ENCODE results near the gene EXOC6. TPM values are rescaled to one million over a fixed set of nuclear protein-coding genes. Genes with fewer than 3 reads are reported as not detected.

EXOC6 gene
- total and polyA plus RNA-seq, 9 donors: 23.3 to 45.8 (median 33.8) TPM

DNA sequence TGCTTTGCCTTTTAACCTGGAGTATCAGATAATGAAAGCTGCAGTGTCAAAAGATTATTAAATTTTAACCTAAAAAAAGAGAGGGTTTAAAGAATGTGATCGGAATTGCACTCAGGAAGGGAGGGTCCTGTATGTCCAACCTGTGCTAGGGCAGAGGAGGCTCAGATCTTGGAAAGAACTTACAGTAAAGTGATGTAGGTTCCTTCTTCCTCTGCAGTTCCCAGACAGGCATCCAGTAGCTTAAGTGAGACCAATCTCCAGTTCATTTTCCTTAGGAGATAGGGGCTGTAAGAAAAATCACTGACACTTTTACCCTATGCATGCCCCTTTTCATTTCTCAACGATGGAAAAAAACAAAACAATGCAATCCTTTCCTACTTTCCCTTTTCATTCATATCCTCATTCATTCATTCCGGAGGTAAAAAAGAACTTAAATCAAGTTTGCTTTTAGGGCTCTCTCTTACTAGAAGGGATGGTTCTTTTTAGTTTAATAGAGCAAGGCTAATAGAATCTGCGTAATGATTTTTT, 28.3 kb downstream of the EXOC6 start:
- Histone ChIP-seq H3K9me3 (replicated peaks; ENCODE audit: control insufficient read depth, low read depth, low read length) (no peaks in the 10 kb centered on the region), H3K4me3 (ENCODE audit: low read length) (no peak overlapping the region), H3K4me1 (ENCODE audit: control insufficient read depth, insufficient read depth, low read length) (no peaks in the 10 kb centered on the region), H3K27me3 (ENCODE audit: control insufficient read depth, insufficient read depth, low read length) (no peaks in the 10 kb centered on the region), H3K36me3 (ENCODE audit: control insufficient read depth, insufficient read depth, low read length) (no peaks in the 10 kb centered on the region), H3K27ac (ENCODE audit: low read length) (no peak overlapping the region)
- WGBS (ENCODE audit: insufficient coverage): no CpG with 5 or more reads among the region's 4 CpGs
- no peak for DNase-seq

DNA sequence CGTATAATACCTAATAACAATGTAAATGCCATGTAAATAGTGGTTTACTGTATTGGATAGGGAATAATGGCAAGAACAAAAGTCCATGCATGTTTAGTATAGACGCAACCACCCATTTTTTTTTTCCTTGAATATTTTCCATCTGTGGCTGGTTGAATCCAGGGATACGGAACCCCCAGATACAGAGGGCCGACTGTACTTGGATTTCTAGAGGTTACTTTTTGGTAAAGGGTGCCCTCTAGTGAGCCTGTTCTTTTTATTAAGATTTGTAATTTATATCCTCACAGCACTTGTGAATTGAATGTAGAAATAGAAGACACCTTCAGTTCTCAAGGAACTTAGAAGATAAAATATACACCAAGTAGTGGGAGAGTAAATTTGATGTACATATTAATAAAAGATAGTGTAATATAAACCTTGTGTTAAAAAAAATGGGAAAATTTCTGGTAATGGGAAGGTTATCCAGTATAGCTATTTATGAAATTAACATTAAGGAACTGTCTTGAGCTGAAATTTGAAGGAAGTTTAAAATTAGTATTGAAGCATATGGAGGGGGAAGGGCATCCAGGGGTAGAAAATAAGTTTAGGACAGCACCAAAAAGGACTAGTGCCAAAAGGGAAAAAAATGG, 32.0 kb downstream of the EXOC6 start:
- Histone ChIP-seq H3K4me1 (ENCODE audit: control insufficient read depth, insufficient read depth, low read length) (no peaks in the 10 kb centered on the region), H3K36me3 (ENCODE audit: control insufficient read depth, insufficient read depth, low read length) (no peaks in the 10 kb centered on the region), H3K27me3 (ENCODE audit: control insufficient read depth, insufficient read depth, low read length) (no peaks in the 10 kb centered on the region), H3K9me3 (replicated peaks; ENCODE audit: control insufficient read depth, low read depth, low read length) (no peaks in the 10 kb centered on the region), H3K4me3 (ENCODE audit: low read length) (no peak overlapping the region), H3K27ac (ENCODE audit: low read length) (no peak overlapping the region)
- peak; percentile 62 for DNase-seq
- no CpG with 5 or more reads among the region's 4 CpGs for WGBS (ENCODE audit: insufficient coverage)

DNA sequence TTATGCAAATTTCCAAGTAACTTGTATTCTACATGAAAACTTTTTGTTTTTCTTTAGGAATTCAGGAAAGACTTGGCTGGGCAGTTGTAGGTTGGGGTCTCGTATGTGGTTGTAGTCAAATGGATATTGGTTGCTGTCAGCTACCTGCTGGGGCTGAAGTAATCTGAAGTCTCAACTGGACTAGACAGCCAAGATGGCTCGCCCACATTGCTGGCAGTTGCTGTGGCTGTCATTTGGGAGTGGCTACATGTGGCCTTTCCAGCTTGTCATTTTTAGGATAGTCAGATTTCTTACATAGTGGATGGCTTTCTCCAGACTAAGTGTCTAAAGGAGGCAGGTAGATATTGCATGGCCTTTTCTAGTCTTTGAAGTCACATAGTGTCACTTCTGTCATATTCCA, 32.6 kb downstream of the EXOC6 start:
- WGBS (ENCODE audit: insufficient coverage): 50% methylated on average over 1 of the region's 2 CpGs
- Histone ChIP-seq H3K36me3 (ENCODE audit: control insufficient read depth, insufficient read depth, low read length) (no peaks in the 10 kb centered on the region), H3K27me3 (ENCODE audit: control insufficient read depth, insufficient read depth, low read length) (no peaks in the 10 kb centered on the region), H3K4me3 (ENCODE audit: low read length) (no peak overlapping the region), H3K4me1 (ENCODE audit: control insufficient read depth, insufficient read depth, low read length) (no peaks in the 10 kb centered on the region), H3K9me3 (replicated peaks; ENCODE audit: control insufficient read depth, low read depth, low read length) (no peaks in the 10 kb centered on the region), H3K27ac (ENCODE audit: low read length) (no peak overlapping the region)
- DNase-seq: no peak

DNA sequence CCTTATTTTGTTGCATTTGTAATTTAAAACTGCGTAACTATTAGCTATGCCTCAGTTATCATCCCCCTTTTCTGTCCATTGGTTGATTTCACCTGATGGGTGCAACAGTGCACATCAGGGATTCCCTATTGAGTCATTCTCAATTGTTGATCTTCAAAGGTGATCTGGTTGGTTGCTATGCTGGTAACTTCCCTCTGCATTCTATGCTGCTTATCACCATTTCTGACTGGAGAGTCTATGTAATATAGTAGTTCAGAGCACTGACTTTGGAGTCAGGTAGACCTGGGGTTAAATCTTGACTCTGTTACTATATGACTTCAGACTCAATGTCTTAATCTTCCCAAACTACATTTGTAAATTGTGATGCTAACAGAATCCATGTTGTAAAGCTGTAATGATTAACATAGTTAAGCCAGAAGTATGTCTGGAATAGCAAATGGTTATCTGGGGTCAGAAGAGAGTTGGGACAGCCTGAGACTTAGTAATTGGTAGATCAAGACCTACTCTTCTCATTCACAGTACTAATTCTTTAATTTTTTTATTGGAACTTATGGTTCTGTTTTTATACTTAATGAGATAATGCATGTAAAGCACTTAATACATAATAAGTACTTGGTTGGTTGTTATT, 38.1 kb downstream of the EXOC6 start:
- H3K27ac ChIP-seq (ENCODE audit: low read length): no peak overlapping the region
- no peaks in the 10 kb centered on the region for H3K9me3 ChIP-seq (replicated peaks; ENCODE audit: control insufficient read depth, low read depth, low read length)
- H3K4me3 ChIP-seq (ENCODE audit: low read length): no peak overlapping the region
- DNase-seq: no peak
- H3K36me3 ChIP-seq (ENCODE audit: control insufficient read depth, insufficient read depth, low read length): no peaks in the 10 kb centered on the region
- no peaks in the 10 kb centered on the region for H3K27me3 ChIP-seq (ENCODE audit: control insufficient read depth, insufficient read depth, low read length)
- WGBS (ENCODE audit: insufficient coverage): no CpG with 5 or more reads among the region's 1 CpG
- H3K4me1 ChIP-seq (ENCODE audit: control insufficient read depth, insufficient read depth, low read length): no peaks in the 10 kb centered on the region

DNA sequence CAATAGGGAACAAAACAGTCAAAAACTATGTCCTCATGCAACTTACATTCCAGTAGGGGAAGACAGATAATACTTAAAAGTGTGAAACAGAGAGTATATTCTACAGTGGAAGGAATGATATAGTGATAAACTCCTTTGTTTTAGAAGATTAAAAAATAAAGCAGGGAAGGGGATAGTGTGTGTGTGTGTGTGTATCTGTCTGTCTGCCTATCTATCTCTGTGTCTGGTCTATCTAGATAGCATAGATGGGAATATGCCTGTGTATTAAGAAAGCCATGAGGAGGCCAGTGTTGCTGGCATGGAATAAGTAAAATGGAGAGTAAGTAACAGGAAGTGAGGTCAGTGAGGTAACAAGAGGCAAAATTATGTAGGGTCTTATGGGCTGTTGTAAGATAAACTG, 42.2 kb downstream of the EXOC6 start:
- no peak overlapping the region for H3K4me3 ChIP-seq (ENCODE audit: low read length)
- peaks cover 6% of the 10 kb centered on the region for H3K4me1 ChIP-seq (ENCODE audit: control insufficient read depth, insufficient read depth, low read length)
- no peak for DNase-seq

DNA sequence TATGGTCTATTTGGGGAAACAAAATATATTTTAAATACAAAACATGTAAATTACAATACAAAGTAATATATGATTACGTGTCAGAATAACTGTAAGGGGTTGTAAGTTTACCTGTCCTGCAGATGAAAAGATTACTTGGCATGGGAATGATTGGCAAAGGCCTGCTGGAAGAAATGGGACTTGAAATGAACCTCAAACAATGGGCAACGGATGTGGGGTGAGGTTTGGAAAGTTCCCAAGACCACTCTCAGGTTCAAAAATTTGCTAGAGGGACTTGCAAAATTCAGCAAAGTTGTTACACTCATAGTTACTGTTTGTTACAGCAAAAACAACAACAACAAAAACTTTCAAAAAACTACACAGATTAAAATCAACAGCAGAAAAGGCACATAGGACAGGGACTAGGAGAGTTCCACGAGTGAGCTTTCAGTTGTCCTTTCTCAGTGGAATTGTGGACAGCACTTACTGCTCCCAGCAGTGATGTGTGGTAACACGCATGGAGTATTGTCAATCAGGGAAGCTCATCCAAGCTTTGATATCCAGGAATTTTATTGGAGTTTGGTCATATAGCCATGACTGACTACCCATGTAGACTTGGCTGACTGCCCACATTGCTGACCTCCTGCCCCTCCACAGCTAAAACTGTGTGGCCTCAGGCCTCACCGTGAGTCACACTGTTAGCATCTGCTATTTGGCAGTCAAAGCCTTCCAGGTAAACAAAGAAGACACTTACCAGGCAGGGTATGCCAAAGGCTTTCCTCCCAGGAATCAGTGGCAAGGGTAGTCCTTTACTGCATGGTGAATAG, 43.8 kb downstream of the EXOC6 start:
- DNase-seq: peak; percentile 14
- Histone ChIP-seq H3K4me3 (ENCODE audit: low read length) (no peak overlapping the region), H3K27ac (ENCODE audit: low read length) (no peak overlapping the region), H3K9me3 (replicated peaks; ENCODE audit: control insufficient read depth, low read depth, low read length) (no peaks in the 10 kb centered on the region), H3K4me1 (ENCODE audit: control insufficient read depth, insufficient read depth, low read length) (peaks cover 6% of the 10 kb centered on the region), H3K36me3 (ENCODE audit: control insufficient read depth, insufficient read depth, low read length) (peaks cover 5% of the 10 kb centered on the region), H3K27me3 (ENCODE audit: control insufficient read depth, insufficient read depth, low read length) (no peaks in the 10 kb centered on the region)
- 78% methylated on average over 2 of the region's 5 CpGs for WGBS (ENCODE audit: insufficient coverage)

More for the DNA sequence above, 42.2 kb downstream of the EXOC6 start:
- Histone ChIP-seq H3K36me3 (ENCODE audit: control insufficient read depth, insufficient read depth, low read length) (no peaks in the 10 kb centered on the region), H3K9me3 (replicated peaks; ENCODE audit: control insufficient read depth, low read depth, low read length) (no peaks in the 10 kb centered on the region), H3K27ac (ENCODE audit: low read length) (no peak overlapping the region), H3K27me3 (ENCODE audit: control insufficient read depth, insufficient read depth, low read length) (no peaks in the 10 kb centered on the region)

DNA sequence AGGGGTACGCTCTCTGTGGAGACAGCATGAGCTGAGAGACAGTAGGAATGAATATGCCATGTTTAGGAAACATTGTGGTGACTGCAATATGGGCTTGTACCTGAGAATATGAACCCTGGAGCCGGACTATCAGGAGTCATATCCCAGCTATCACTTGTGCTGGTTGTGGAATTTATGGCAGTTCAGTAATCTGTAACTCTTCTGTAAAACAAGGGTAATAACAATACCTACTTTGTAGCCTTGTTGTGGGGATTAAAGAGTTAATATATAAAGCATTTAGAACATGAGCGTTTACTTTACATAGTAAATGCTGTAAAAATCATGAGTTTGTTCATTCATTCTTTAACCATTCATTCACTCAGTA, 44.4 kb downstream of the EXOC6 start:
- 100% methylated on average over 1 of the region's 3 CpGs for WGBS (ENCODE audit: insufficient coverage)
- peaks cover 6% of the 10 kb centered on the region for H3K4me1 ChIP-seq (ENCODE audit: control insufficient read depth, insufficient read depth, low read length)
- no peaks in the 10 kb centered on the region for H3K9me3 ChIP-seq (replicated peaks; ENCODE audit: control insufficient read depth, low read depth, low read length)
- H3K36me3 ChIP-seq (ENCODE audit: control insufficient read depth, insufficient read depth, low read length): peaks cover 7% of the 10 kb centered on the region
- H3K4me3 ChIP-seq (ENCODE audit: low read length): no peak overlapping the region
- DNase-seq: no peak
- H3K27me3 ChIP-seq (ENCODE audit: control insufficient read depth, insufficient read depth, low read length): no peaks in the 10 kb centered on the region
- no peak overlapping the region for H3K27ac ChIP-seq (ENCODE audit: low read length)

DNA sequence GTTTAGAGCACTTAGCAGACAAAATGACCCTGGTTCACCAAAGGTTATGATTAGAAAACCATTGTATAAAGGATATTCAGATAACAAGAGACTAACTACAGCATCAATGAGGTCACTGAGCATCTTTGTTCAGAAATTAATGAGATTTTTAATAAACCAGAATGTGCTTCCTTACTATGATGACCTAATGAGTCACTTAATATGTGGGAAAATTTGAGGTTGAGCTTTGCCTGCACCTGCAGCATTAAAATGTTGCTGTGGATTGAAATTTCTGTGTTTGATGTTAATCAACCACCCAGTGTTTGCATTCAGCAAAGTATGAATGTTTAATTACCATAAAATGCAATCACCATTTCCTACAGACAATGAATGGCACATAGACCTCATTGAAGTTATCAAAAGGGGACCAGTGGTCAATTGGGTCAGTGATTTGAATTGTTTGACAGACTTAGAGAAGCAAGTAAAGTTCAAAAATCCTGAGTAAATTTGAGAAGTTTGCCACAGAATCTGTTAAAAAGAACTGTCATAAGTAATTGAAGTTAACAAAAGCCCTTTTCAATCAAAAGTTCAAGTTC, 45.8 kb downstream of the EXOC6 start:
- peaks cover 6% of the 10 kb centered on the region for H3K4me1 ChIP-seq (ENCODE audit: control insufficient read depth, insufficient read depth, low read length)
- no peak for DNase-seq
- no peaks in the 10 kb centered on the region for H3K27me3 ChIP-seq (ENCODE audit: control insufficient read depth, insufficient read depth, low read length)
- H3K27ac ChIP-seq (ENCODE audit: low read length): no peak overlapping the region
- H3K36me3 ChIP-seq (ENCODE audit: control insufficient read depth, insufficient read depth, low read length): peaks cover 11% of the 10 kb centered on the region
- H3K4me3 ChIP-seq (ENCODE audit: low read length): no peak overlapping the region
- no peaks in the 10 kb centered on the region for H3K9me3 ChIP-seq (replicated peaks; ENCODE audit: control insufficient read depth, low read depth, low read length)

DNA sequence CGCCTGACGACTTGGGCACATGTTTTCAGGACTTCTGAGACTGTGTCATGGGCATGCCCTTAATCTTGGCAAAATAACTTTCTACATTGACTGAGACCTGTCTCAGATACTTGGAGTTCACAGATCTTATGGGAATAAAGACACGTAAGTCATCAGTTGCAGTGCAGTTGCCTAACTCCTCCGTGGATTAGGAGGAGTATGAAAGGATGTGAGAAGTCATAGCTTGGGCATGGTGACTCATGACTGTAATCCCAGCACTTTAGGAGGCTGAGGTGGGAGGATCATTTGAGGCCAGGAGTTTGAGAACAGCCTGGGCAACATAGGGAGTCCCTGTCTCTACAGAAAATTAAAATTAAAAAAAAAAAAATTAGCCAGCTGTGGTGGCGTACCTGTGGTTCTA, 49.6 kb downstream of the EXOC6 start:
- Histone ChIP-seq H3K27me3 (ENCODE audit: control insufficient read depth, insufficient read depth, low read length) (no peaks in the 10 kb centered on the region), H3K27ac (ENCODE audit: low read length) (no peak overlapping the region), H3K4me3 (ENCODE audit: low read length) (no peak overlapping the region), H3K9me3 (replicated peaks; ENCODE audit: control insufficient read depth, low read depth, low read length) (no peaks in the 10 kb centered on the region), H3K36me3 (ENCODE audit: control insufficient read depth, insufficient read depth, low read length) (peaks cover 11% of the 10 kb centered on the region), H3K4me1 (ENCODE audit: control insufficient read depth, insufficient read depth, low read length) (no peaks in the 10 kb centered on the region)
- WGBS (ENCODE audit: insufficient coverage): 74% methylated on average over 3 of the region's 5 CpGs
- DNase-seq: no peak

DNA sequence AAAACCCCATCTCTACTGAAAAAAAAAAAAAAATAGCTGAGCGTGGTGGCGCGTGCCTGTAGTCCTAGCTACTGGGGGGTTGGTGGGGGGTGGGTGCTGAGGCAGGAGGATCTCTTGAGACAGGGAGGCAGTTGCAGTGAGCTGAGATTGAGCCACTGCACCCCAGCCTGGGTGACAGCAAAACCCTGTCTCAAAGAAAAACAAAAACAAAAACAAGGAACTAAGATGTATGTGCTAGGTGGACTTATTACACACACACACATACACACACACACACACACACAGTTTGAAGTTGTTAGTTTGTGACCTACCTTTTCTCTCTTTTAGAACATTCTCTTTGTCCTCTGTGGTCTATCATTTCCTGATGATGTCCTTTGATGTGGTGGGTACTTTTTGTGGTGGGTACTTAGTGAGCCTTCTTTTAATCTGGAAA, 53.5 kb downstream of the EXOC6 start:
- Histone ChIP-seq H3K36me3 (ENCODE audit: control insufficient read depth, insufficient read depth, low read length) (peaks cover 8% of the 10 kb centered on the region), H3K27ac (ENCODE audit: low read length) (no peak overlapping the region), H3K9me3 (replicated peaks; ENCODE audit: control insufficient read depth, low read depth, low read length) (no peaks in the 10 kb centered on the region), H3K4me1 (ENCODE audit: control insufficient read depth, insufficient read depth, low read length) (no peaks in the 10 kb centered on the region), H3K4me3 (ENCODE audit: low read length) (no peak overlapping the region), H3K27me3 (ENCODE audit: control insufficient read depth, insufficient read depth, low read length) (no peaks in the 10 kb centered on the region)
- no peak for DNase-seq
- WGBS (ENCODE audit: insufficient coverage): no CpG with 5 or more reads among the region's 3 CpGs

Measured in muscle of leg (tissue), 11 donors.